ENCODE measurements around the gene TKTL1.

- TF ChIP-seq CTCF (conservative IDR thresholded peaks at IDR 0.05; ENCODE audit: low read depth, low read length), result no peak
- no peak for TF ChIP-seq EZH2 (IDR thresholded peaks at IDR 0.05; ENCODE audit: borderline replicate concordance, low read depth, low read length, poor library complexity, severe bottlenecking)
Observed at GRCh38 chrX:154309041-154309775, 13.6 kb downstream of the TKTL1 start.

All from A673 (cell line).